Panc1 (cell line): ENCODE data around the gene SUGP1.

Experiments
- POLR2AphosphoS5 ChIP-seq: IDR thresholded peaks from 2 replicates; pipeline ENCODE4 v1.6.1; 2012; ENCODE audit warnings: mild to moderate bottlenecking, low read depth, low read length, moderate library complexity
- TCF7L2 ChIP-seq: IDR thresholded peaks from 2 replicates; pipeline ENCODE4 v1.6.1; 2011; ENCODE audit warnings: mild to moderate bottlenecking, low read depth, low read length, inconsistent platforms
- TF ChIP-seq, protein P1 (sequence below): fragments of 450-650 bp; IDR thresholded peaks from 2 replicates; pipeline ENCODE4 v1.5.1; 2017; ENCODE audit warnings: mild to moderate bottlenecking
- TF ChIP-seq, protein P2 (sequence below), 2 experiments: IDR thresholded peaks; 2 replicates each; pipeline ENCODE4 v1.6.1; 2011 to 2012; ENCODE audit warnings: low read depth in 2 of 2, control low read depth in 1 of 2, low read length in 1 of 2, mild to moderate bottlenecking in 1 of 2, moderate library complexity in 1 of 2; ENCODE audit not compliant: insufficient read depth in 1 of 2

DNA sequence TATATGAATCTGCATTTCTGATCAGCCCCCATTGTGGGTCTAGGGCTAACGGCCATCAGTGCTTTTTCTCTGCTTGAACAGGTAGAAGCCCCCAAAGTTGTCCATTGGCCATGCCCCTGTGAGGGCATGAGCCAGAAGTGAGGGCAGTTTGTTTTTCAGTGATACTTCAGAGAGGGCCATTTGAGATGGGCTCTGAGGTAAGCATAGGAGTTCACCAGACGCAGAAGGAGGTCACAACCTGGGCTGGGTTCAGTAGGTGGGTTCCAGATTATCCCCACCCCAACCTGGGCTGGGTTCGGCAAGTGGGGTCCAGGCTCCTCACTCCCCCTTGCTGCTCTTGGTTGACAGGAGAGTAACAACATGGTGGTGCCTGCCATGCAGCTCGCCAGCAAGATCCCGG lies 33.7 kb upstream of the SUGP1 start:
- TF ChIP-seq, protein P1, sequence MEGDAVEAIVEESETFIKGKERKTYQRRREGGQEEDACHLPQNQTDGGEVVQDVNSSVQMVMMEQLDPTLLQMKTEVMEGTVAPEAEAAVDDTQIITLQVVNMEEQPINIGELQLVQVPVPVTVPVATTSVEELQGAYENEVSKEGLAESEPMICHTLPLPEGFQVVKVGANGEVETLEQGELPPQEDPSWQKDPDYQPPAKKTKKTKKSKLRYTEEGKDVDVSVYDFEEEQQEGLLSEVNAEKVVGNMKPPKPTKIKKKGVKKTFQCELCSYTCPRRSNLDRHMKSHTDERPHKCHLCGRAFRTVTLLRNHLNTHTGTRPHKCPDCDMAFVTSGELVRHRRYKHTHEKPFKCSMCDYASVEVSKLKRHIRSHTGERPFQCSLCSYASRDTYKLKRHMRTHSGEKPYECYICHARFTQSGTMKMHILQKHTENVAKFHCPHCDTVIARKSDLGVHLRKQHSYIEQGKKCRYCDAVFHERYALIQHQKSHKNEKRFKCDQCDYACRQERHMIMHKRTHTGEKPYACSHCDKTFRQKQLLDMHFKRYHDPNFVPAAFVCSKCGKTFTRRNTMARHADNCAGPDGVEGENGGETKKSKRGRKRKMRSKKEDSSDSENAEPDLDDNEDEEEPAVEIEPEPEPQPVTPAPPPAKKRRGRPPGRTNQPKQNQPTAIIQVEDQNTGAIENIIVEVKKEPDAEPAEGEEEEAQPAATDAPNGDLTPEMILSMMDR, result no peak
- TF ChIP-seq POLR2AphosphoS5 (no peak), TCF7L2 (no peak)
- TF ChIP-seq, protein P2, sequence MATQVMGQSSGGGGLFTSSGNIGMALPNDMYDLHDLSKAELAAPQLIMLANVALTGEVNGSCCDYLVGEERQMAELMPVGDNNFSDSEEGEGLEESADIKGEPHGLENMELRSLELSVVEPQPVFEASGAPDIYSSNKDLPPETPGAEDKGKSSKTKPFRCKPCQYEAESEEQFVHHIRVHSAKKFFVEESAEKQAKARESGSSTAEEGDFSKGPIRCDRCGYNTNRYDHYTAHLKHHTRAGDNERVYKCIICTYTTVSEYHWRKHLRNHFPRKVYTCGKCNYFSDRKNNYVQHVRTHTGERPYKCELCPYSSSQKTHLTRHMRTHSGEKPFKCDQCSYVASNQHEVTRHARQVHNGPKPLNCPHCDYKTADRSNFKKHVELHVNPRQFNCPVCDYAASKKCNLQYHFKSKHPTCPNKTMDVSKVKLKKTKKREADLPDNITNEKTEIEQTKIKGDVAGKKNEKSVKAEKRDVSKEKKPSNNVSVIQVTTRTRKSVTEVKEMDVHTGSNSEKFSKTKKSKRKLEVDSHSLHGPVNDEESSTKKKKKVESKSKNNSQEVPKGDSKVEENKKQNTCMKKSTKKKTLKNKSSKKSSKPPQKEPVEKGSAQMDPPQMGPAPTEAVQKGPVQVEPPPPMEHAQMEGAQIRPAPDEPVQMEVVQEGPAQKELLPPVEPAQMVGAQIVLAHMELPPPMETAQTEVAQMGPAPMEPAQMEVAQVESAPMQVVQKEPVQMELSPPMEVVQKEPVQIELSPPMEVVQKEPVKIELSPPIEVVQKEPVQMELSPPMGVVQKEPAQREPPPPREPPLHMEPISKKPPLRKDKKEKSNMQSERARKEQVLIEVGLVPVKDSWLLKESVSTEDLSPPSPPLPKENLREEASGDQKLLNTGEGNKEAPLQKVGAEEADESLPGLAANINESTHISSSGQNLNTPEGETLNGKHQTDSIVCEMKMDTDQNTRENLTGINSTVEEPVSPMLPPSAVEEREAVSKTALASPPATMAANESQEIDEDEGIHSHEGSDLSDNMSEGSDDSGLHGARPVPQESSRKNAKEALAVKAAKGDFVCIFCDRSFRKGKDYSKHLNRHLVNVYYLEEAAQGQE (IDR thresholded peaks at IDR 0.05; ENCODE audit: insufficient read depth in 1 of 2, low read depth in 2 of 2, low read length in 1 of 2), result no peak
